Measurements from ENCODE around the gene GSTO2. TPM values are rescaled to one million over a fixed set of nuclear protein-coding genes. Genes with fewer than 3 reads are reported as not detected.
A peak's percentile ranks its signal among the peaks of the same experiment; 100 is the strongest.

GSTO2 gene
- total and polyA plus RNA-seq, 2 of the 13 experiments (the other 11 are each of a cell fraction or from before 2014, with no cell fraction given), result 2.1 to 7.9 TPM

DNA sequence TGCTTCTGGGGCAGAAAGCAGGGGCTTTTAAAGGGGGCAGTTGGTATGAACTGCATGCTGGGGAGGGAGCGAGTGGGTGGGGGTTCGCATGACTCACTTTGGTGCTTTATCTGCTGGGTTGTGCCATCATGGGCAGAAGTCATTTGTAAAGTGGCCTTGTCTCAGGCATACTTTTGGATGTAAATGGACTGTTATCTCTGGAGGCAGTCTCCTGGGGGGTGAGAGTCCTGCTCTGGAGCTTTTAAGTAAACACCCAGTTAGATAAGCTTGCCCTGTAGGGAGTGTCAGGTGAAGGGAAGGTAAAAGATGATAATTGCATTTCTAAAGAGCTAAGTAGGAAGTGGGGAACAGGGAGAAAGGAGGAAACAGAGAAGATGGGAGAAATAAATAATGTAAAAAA lies 15.9 kb upstream of the GSTO2 start (continued):
- TF ChIP-seq, protein P1, sequence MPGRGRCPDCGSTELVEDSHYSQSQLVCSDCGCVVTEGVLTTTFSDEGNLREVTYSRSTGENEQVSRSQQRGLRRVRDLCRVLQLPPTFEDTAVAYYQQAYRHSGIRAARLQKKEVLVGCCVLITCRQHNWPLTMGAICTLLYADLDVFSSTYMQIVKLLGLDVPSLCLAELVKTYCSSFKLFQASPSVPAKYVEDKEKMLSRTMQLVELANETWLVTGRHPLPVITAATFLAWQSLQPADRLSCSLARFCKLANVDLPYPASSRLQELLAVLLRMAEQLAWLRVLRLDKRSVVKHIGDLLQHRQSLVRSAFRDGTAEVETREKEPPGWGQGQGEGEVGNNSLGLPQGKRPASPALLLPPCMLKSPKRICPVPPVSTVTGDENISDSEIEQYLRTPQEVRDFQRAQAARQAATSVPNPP (CRISPR knock-in tag; IDR thresholded peaks at IDR 0.05), result no peak
- no peak for TF ChIP-seq ZNF724P (CRISPR knock-in tag; IDR thresholded peaks at IDR 0.05; ENCODE audit: borderline replicate concordance)
- TF ChIP-seq, protein P2, sequence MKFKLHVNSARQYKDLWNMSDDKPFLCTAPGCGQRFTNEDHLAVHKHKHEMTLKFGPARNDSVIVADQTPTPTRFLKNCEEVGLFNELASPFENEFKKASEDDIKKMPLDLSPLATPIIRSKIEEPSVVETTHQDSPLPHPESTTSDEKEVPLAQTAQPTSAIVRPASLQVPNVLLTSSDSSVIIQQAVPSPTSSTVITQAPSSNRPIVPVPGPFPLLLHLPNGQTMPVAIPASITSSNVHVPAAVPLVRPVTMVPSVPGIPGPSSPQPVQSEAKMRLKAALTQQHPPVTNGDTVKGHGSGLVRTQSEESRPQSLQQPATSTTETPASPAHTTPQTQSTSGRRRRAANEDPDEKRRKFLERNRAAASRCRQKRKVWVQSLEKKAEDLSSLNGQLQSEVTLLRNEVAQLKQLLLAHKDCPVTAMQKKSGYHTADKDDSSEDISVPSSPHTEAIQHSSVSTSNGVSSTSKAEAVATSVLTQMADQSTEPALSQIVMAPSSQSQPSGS (CRISPR knock-in tag; IDR thresholded peaks at IDR 0.05), result peak; percentile 71; the same call in 1 of the 2 replicates
- no peak for TF ChIP-seq GTF3A (CRISPR knock-in tag; conservative IDR thresholded peaks at IDR 0.05)
- TF ChIP-seq, protein P3, sequence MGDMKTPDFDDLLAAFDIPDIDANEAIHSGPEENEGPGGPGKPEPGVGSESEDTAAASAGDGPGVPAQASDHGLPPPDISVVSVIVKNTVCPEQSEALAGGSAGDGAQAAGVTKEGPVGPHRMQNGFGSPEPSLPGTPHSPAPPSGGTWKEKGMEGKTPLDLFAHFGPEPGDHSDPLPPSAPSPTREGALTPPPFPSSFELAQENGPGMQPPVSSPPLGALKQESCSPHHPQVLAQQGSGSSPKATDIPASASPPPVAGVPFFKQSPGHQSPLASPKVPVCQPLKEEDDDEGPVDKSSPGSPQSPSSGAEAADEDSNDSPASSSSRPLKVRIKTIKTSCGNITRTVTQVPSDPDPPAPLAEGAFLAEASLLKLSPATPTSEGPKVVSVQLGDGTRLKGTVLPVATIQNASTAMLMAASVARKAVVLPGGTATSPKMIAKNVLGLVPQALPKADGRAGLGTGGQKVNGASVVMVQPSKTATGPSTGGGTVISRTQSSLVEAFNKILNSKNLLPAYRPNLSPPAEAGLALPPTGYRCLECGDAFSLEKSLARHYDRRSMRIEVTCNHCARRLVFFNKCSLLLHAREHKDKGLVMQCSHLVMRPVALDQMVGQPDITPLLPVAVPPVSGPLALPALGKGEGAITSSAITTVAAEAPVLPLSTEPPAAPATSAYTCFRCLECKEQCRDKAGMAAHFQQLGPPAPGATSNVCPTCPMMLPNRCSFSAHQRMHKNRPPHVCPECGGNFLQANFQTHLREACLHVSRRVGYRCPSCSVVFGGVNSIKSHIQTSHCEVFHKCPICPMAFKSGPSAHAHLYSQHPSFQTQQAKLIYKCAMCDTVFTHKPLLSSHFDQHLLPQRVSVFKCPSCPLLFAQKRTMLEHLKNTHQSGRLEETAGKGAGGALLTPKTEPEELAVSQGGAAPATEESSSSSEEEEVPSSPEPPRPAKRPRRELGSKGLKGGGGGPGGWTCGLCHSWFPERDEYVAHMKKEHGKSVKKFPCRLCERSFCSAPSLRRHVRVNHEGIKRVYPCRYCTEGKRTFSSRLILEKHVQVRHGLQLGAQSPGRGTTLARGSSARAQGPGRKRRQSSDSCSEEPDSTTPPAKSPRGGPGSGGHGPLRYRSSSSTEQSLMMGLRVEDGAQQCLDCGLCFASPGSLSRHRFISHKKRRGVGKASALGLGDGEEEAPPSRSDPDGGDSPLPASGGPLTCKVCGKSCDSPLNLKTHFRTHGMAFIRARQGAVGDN (CRISPR knock-in tag; IDR thresholded peaks at IDR 0.05), result no peak
- no peak for TF ChIP-seq SRSF4 (IDR thresholded peaks at IDR 0.05; ENCODE audit: low read depth, low read length, poor library complexity, severe bottlenecking)
- TF ChIP-seq YEATS2 (CRISPR knock-in tag; IDR thresholded peaks at IDR 0.05; ENCODE audit: borderline replicate concordance), result no peak
- TF ChIP-seq ZNF138 (CRISPR knock-in tag; IDR thresholded peaks at IDR 0.05; ENCODE audit: low read depth), result no peak
- TF ChIP-seq, protein P4, sequence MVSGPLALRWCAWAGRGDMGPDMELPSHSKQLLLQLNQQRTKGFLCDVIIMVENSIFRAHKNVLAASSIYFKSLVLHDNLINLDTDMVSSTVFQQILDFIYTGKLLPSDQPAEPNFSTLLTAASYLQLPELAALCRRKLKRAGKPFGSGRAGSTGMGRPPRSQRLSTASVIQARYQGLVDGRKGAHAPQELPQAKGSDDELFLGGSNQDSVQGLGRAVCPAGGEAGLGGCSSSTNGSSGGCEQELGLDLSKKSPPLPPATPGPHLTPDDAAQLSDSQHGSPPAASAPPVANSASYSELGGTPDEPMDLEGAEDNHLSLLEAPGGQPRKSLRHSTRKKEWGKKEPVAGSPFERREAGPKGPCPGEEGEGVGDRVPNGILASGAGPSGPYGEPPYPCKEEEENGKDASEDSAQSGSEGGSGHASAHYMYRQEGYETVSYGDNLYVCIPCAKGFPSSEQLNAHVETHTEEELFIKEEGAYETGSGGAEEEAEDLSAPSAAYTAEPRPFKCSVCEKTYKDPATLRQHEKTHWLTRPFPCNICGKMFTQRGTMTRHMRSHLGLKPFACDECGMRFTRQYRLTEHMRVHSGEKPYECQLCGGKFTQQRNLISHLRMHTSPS (CRISPR knock-in tag; IDR thresholded peaks at IDR 0.05; ENCODE audit: low read depth), result peak; percentile 73
- TF ChIP-seq CBX5 (CRISPR knock-in tag; IDR thresholded peaks at IDR 0.05; ENCODE audit: borderline replicate concordance), result peak; percentile 48; the same call in 1 of the 2 replicates
- no peak for TF ChIP-seq ARNT (IDR thresholded peaks at IDR 0.05)
- TF ChIP-seq ZNF180 (CRISPR knock-in tag; IDR thresholded peaks at IDR 0.05; ENCODE audit: borderline replicate concordance, low read depth), result no peak
- no peak for TF ChIP-seq ZNF776 (CRISPR knock-in tag; IDR thresholded peaks at IDR 0.05)
- no peak for TF ChIP-seq SSRP1 (CRISPR knock-in tag; IDR thresholded peaks at IDR 0.05)
- TF ChIP-seq SNRNP70 (IDR thresholded peaks at IDR 0.05; ENCODE audit: low read depth, low read length), result no peak
- TF ChIP-seq, protein P5, sequence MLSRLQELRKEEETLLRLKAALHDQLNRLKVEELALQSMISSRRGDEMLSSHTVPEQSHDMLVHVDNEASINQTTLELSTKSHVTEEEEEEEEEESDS (CRISPR knock-in tag; IDR thresholded peaks at IDR 0.05; ENCODE audit: borderline replicate concordance), result no peak
- TF ChIP-seq ZKSCAN5 (CRISPR knock-in tag; IDR thresholded peaks at IDR 0.05), result no peak
- TF ChIP-seq ZFYVE20 (CRISPR knock-in tag; IDR thresholded peaks at IDR 0.05; ENCODE audit: borderline replicate concordance, low read depth), result no peak
- peak; percentile 72; the same call in 1 of the 2 replicates for TF ChIP-seq ZBTB20 (CRISPR knock-in tag; IDR thresholded peaks at IDR 0.05; ENCODE audit: borderline replicate concordance, low read depth)
- no peak for TF ChIP-seq ATAD3A (CRISPR knock-in tag; IDR thresholded peaks at IDR 0.05)
- no peak for TF ChIP-seq ZNF773 (CRISPR knock-in tag; IDR thresholded peaks at IDR 0.05; ENCODE audit: borderline replicate concordance)
- TF ChIP-seq KDM4B (CRISPR knock-in tag; IDR thresholded peaks at IDR 0.05), result no peak
- TF ChIP-seq IRF2 (CRISPR knock-in tag; IDR thresholded peaks at IDR 0.05), result peak; percentile 81; the same call in 1 of the 2 replicates
- TF ChIP-seq GATAD2A (CRISPR knock-in tag; IDR thresholded peaks at IDR 0.05), result peak; percentile 96

Measured in HepG2 (cell line).